Ramos (cell line): ENCODE data around the gene GIT1.

Source experiments
- in situ Hi-C: fragments of 300-500 bp; cut with MboI; formaldehyde crosslinking; loops from one replicate; pipeline ENCODE4 v1.14.3; 2022; ENCODE audit warnings: low sequenced_read_pairs; ENCODE audit not compliant: unreplicated experiment

The GIT1 gene, protein sequence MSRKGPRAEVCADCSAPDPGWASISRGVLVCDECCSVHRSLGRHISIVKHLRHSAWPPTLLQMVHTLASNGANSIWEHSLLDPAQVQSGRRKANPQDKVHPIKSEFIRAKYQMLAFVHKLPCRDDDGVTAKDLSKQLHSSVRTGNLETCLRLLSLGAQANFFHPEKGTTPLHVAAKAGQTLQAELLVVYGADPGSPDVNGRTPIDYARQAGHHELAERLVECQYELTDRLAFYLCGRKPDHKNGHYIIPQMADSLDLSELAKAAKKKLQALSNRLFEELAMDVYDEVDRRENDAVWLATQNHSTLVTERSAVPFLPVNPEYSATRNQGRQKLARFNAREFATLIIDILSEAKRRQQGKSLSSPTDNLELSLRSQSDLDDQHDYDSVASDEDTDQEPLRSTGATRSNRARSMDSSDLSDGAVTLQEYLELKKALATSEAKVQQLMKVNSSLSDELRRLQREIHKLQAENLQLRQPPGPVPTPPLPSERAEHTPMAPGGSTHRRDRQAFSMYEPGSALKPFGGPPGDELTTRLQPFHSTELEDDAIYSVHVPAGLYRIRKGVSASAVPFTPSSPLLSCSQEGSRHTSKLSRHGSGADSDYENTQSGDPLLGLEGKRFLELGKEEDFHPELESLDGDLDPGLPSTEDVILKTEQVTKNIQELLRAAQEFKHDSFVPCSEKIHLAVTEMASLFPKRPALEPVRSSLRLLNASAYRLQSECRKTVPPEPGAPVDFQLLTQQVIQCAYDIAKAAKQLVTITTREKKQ

DNA sequence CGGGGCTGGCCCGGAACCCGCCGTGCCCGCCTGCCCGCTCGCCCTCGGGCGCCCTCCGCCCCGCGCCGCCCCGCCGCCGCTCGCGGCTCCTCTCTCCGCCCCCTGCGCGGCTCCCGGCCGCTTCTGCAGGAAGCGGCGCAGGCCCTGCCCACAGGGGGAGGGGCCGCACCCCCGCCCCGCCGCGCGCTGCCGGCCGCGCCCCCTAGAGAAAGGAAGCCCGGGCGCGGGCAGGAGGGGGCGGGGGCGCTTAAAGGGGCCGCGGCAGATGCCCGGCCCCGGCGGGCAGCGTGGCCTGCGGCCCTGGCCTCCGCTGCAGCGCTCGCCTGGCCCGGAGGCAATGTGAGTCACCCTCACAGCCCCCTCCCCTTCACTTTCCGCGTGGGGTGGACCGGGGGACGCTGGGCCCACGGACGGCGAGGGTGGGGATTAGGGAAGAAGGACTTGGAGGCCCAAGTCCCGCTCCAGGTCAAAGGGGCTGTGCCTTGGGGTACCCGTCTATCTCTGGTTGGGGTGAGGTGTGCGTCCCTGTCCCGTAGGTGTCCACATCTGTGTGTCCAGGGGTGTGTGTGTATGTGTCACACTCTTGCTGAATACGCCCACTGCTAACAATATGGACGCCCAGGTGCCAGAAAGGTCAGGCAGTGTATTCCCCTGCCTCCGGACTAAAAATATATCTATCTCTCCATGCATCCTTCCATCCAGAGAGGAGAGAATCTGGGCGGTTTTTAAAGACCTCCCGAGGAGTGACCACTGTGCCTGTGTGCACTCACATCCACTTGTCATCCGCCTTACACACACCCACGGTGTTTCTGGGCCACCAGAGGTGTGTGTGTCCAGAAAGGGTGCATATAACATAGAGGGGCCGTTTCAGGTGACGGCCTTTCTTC lies at the start of gene GIT1:
Gene GIT1, minus strand, starts transcription at position 125 of the 887 bp plus-strand sequence. CDS start 270 bp downstream, outside the sequence.
- in situ Hi-C loops, result no loop called here

DNA sequence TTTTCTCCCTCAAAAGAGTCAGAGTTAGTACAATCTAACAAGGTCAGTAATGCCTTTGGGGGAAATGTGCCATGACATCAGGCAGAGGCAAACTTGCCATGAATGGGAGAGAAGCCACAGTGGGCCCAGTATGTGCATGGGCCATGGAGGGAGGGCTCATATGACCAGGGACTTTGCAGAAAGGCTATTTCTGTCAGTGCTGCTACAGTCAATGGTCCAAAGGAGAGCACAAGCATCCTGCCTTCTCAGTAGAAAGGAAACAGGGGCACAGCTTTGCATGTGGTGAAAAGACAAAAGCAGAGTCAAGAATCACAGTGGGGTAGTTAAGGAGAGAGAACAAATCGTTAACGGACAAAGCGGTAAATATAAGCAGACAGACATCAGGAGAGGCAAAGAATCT lies 44.4 kb upstream of the GIT1 start:
- in situ Hi-C loops, result loop anchor here (25.0 kb wide), 2 partner anchors 303 to 378 kb away; partner anchors contain the start of genes EFCAB5 and SSH2

DNA sequence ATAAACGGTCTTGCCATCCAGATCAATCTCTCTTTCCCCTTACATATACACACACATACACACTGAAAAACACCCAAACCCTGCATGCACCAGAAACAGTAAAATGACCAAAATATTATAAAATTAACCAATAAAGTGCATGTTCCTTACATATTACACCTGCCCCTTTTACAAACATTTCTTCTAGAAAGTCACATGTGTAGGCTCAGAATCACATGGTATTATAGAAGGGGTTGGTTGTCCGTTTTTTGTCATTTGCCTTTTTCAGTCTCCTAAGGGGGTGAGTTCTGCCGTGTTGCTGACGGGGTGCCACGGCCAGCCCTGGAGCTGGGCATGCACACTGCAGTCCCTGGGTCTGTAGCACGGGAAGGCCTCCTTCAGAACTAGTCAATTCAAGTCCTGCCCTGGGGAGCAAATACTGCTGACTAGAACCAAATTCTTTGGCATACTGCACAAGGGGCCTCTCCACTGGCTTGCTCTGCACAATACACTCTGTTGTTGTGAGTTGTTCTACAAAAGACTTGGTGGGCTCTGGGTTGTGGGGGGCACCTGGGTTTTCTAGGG lies 41.3 kb upstream of the GIT1 start:
- in situ Hi-C loops, result loop anchor here (25.0 kb wide), 2 partner anchors 307 to 382 kb away; partner anchors contain the start of genes EFCAB5 and SSH2

DNA sequence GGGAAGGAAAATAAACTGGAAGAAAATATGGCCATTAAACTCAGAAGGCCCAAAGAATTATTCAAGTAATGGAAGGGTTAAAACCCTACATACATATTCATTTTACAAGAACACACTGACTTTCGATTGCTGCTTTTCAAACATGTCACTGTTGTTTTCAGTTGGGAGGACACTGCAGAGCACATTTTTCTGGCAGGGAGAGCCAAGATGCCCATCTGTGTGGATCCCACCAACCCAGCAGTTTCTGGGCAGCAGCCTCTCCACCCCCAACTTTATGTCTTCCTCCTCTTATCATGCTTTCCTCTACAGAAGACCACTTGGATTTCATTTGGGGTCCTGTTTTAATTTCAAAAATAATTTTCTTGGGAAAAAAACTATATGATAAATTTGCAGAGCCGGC lies 40.4 kb upstream of the GIT1 start:
- in situ Hi-C loops, result loop anchor here (25.0 kb wide), 2 partner anchors 307 to 382 kb away; partner anchors contain the start of genes EFCAB5 and SSH2

DNA sequence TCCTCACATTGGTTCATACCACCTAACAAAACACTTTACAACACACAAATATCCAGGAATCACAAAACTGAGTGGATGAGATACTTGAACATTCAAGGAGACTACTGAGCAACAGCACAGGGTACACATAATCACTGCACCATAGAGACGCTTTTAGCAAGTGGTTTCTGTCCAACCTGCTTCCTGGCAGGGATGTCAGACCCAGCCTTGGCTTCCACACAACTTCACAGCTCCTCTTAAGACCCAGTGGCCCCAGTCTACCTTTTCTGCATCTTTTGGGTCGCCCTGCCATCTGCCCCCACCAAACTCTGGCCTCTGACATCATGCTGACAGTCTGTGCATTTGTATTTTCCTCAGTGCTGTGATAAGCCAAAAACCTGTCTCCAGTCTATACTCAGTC lies 39.2 kb upstream of the GIT1 start:
- in situ Hi-C loops, result loop anchor here (25.0 kb wide), 2 partner anchors 309 to 384 kb away; partner anchors contain the start of genes EFCAB5 and SSH2

DNA sequence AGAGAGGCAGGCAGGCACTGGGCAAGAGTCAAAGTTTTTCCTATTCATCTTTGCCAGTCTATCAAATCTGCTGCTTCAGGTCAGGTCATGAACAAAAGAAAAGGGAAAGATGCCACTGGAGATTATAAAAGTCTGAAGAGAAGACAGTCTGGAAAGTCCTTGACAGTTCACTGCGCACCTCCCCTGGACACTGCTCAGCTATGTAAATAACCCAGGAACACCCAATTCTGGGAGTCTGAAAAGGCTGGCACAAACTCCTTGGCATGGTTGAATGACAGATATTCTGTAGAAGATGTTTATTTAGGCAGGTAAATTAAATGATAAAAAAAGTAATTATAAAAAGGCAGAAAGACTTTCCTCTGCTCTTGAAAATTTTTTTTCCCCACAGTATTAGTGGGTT lies 38.5 kb upstream of the GIT1 start:
- in situ Hi-C loops, result loop anchor here (25.0 kb wide), 2 partner anchors 309 to 384 kb away; partner anchors contain the start of genes EFCAB5 and SSH2

DNA sequence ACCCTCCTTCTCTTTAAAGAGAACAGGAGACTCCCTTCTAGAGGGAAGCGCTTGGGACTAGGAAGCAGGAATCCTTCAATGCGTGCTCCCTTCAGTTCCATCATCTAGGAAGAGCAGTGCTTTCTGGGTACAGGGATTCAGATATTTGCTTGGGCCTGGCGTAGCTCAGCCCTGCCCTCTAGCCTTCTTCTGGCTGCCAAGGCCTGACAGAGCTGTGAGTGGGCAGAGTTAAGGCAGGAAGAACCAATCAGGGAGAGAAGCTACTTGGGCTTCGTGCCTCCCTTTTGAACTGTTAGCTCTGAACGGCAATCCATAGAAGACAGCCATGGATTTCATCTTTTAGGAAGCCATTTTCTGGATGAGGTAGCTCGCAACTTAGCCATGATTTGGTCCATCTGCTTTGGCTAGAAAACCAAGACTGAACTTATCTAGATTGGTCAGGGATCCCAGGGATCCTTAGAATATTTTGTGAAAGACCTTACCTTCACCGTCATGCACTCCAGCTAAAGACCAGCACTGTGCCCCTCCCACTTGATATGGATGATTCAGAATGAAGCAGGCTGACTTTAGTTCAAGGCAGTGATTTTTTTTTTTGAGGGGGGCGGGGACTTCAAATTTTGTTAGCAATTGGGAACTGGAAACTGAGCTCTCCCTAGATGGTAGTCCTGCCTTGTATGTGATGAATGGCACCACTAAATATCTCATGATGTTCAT lies 35.7 kb upstream of the GIT1 start:
- in situ Hi-C loops, result loop anchor here (25.0 kb wide), 2 partner anchors 312 to 387 kb away; partner anchors contain the start of genes EFCAB5 and SSH2

DNA sequence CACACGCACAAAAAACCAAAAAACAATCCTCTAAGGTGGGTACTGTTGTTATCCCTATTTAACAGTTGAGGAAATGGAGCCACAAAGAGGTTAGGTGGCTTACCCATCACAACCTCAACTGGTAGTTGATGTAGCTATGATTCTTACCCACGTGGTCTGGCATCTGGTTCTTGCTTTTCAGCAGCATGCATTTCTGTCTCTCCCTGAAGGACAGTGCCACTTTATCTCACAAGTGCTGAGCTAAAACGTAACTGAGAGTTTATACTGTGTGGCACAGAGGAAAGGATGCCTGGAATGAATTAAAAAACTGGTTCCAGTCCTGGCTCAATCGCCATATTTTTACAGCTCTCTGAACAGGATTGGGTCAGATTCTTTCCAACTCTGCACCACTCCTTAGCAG lies 35.1 kb upstream of the GIT1 start:
- in situ Hi-C loops, result no loop called here

DNA sequence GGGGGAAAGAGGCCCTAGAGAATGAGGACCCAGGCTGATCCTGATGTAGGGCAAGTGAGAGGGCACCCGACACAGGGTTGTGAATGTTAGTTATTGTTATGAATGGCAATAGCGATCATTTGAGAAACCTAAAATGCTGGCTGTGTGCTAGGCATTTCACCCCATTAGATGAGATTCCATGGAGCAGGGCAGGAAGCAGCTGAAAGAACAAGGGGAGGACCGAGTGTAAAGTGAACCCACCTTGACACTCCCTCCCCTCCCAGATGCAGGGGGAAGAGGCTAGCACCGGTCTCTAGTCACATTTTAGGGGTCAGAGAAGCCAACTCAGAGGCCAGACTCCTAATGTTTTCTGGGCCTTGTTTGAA lies 33.8 kb upstream of the GIT1 start:
- in situ Hi-C loops, result no loop called here

DNA sequence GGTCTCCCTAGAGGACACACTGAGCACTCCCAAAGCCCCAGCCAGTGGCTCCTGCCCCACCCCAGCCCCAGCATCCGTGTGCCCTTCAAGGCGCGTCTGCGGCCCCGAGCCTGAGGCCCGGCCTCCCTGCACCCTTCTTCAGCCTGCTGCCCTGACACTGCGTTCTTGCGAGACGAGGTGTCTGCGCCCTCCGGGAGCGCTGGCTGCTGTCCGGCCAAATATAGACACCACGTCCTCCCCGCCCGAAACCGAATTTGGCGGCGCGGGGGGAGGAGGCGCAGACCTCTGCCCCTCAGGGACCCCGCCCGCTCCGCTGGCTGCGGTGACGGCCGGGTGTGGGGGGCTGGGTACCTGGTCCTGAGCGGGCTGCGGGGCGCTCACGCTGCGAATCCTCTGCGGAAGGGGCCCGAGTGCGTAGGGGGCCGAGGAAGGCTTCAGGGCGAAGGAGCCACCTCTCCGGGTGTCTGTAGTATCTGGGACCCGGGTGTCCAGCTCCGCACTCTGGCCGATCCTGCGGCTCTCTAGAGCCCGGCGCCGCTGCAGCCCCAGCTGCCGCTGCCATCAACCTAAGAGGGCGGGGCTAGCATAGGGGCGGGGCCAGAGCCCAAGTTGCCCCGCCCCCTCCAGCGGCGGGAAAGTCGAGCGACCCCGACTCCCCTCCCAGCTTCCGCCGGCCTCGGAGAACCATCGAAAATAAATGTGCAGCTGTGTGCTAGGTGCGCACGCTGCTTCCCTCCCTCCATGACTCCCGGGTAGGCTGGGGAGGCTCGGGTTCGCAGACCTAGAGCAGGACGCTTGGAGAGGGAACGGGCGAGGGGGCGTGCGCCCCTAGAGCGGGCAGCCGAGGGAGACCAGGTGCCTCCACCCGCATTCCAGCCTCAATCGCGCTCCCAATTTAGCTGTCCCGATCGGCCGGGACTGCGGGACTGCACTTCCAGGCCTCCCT lies 33.2 kb upstream of the GIT1 start, which contains the start of gene CORO6:
Gene CORO6, minus strand, starts transcription at position 576 of the 946 bp plus-strand sequence. CDS start 1,491 bp downstream, outside the sequence.
- in situ Hi-C loops, result no loop called here

DNA sequence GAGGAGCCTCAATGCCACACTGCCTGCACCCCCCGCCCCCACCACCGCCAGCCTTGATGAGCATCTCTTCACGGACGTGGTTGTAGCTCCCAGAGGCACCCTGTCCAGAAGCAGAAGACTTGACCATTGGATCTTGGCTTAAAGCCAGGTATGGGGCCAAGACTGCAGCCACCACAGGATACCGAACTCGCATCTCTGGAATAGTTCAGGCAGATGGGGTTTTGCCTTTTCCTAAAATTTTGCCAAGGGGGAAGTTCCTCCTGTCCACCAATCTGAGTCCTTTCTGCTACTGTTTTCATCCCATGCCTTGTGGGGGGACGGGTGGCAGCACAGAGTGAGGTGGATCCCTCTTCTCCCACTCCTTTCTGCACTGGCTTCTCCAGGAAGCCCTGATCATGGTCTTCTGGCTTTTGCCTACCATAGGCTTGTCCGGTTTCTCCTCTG lies 32.3 kb upstream of the GIT1 start:
- in situ Hi-C loops, result no loop called here

DNA sequence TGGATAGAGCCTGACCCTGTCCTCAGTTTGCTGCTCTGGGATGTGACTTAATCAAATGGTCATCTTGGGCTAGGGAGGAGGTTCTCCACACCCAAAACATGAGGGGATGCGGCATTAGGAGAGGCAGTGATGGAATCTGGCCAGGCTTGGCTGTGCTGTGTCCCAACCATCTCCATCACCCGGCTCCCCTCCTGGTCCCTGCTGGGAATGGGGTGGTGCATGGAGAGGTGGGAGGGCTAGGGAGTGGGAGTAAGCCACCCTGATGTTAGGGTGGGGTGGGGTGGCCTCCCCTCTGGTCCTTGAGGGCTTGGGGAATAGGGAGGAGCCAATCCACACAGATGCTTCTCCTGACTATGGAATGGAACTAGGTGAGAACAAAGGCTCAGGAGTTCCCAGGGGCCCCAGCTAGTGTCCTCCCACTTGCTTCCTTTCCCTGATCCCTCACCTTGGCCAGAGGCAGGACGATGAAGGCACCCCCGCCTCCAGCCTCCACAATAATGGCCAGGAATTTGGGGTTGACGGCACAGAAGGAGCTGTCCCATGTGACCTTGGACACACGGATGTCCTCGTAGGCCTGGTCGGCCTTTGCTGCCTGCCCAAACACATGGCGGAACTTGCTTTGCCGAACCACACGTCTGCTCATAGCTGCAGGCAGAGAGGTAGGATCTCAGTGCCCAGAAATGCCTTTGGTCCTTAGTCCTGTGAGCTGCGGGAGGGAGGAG lies 31.5 kb upstream of the GIT1 start:
- in situ Hi-C loops, result no loop called here

DNA sequence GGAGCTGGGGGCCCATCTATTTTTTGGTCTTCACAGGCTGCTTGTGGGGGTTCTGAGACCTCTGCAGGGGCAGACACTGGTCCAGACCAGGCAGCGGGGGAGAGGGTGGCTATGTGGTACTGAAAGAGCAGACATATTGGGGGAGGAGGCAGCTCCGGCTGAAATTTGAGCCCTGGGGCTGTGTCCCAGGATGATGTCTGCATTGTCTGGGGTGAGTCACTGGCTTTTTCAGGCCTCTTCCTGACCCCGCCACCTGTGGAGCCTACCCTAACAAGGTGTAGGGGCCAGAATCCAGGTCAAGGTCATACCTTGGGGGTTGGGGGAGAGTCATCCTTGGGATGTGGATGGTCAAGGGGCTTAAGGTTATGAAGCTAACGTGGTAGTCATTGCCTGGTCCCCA lies 30.8 kb upstream of the GIT1 start:
- in situ Hi-C loops, result no loop called here

DNA sequence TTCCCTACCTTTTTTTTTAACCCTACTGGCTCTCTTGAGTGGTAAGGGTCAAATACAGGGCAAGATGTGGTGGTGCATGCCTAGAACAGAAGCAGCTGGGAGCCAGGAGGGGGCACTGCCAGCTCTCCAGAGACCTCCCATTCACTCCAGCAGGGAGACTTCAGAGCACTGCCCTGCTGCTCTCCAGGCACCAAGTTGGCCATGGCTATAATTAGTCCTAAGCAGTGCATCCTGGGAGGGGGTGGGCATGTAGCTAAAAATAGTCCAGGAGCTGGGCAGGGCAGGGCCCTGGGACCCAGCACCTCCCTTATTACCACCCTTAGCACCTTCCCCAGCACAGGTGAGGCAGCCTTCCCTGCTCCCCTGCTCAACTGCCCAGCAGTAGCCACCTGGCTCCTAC lies 29.8 kb upstream of the GIT1 start:
- in situ Hi-C loops, result no loop called here

DNA sequence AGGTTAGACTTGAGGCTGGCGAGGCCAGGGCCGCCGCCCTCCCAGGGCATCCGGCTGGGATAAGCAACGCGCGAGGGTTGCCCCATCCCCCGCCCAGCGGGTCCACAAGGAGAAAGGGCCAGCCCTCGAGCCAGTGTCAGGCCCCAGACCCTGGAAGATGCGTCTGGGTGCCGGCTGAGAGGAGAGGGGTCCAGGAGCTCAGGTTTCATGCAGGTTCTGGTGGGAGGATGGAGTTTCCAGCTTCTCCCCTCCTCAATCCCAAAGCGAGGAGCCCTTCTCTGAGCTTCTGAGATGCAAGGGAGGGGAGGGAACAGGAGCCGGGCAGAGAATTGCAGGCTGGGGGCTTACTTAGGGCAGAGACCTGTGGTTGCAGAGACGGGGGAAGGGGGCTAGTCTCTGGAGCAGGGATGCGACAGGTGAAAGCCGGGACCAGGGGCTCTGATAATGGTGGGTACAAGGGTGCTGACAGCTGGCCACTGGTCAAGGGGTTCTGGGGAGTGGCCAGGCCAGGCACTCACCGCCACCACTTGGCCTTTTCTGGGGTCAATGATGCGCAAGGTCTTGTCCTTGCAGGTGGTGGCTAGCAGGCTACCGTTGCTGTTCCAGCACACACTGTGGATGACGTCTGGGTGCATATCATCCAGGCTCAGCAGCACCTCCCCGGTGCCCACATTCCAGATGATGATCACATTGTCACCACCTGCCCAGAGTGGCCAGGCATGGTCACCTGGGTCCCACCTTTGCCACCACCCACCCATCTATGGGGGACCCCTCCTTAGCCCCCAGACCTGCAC lies 29.0 kb upstream of the GIT1 start:
- in situ Hi-C loops, result no loop called here

DNA sequence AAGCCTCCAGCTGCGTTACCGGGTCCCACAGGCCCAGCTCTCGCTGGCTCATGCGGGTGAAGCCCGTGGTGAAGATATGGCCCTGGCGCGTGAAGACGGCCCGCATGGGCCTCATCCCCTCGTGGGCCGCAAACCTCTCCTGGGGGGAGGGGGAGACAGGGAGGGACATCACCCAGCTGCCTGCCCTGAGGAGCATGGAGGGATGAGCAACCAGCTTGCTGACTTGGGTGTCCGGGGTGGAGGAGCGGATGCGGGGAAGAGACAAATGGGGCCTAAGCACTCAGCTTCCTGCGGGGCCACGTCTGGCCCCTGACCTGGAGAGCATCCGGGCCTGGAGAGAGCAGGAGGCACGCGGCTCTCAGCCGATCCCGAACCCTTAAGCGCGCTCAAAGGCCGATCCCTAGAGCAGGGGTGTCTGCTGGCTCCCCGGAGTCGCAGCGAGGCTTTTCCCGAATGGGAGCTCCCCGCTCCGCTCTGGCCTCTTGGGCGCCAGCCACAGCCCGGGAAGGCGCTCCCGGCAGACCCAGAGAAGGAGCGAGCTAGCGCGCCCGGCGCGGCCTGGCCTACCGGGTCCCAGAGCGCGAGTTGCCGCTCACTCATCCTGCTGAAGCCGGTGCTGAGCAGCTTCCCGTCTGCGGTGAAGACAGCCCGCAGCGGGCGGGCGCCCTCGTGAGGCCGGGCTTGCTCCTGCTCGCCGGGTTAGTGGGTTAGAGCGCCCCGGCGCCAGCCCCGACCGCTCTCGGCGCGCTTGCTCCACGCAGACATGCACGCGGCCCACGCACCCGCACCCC lies 28.2 kb upstream of the GIT1 start:
- in situ Hi-C loops, result no loop called here
